IMR-90 (cell line): ENCODE data around the gene ALDH18A1. TPM values are rescaled to one million over a fixed set of nuclear protein-coding genes. Genes with fewer than 3 reads are reported as not detected.

Experiments used
- ATAC-seq: fragments of 200-7000 bp; cut with Tn5 transposase; 2 replicates; pipeline ENCODE4 v1.9.1; 2020; ENCODE audit warnings: low read depth, mild to moderate bottlenecking, moderate library complexity
- BruUV-seq: library from RNA; stranded (reverse); fragments of 400-500 nt; replicated peaks from 2 replicates; lab custom pipeline; 2021; lab: Mats Ljungman, UMichigan
- CTCF ChIA-PET: fragments of 300-600 bp; formaldehyde crosslinking; extraction: SDS; loops from one replicate; lab custom pipeline; 2021; ENCODE audit warnings: antibody characterized with exemption; lab: Yijun Ruan, JAX
- POLR2A ChIA-PET: fragments of 300-600 bp; sonication (Branson Sonifier 250); formaldehyde crosslinking; loops from one replicate; lab custom pipeline; 2022; ENCODE audit warnings: antibody characterized with exemption; ENCODE audit not compliant: unreplicated experiment; lab: Charles Lee
- DNase-seq: peaks from one replicate; pipeline ENCODE4 v3.0.0; 2013
- H2AFZ ChIP-seq: replicated peaks from 2 replicates; pipeline ENCODE3; 2013; ENCODE audit warnings: low read length, mild to moderate bottlenecking; ENCODE audit not compliant: poor library complexity
- H2AK5ac ChIP-seq: 2 replicates; pipeline ENCODE4 v1.6.1; 2013; ENCODE audit warnings: low read depth, low read length, inconsistent platforms
- H2AK9ac ChIP-seq: replicated peaks from 2 replicates; pipeline ENCODE3; 2013; ENCODE audit warnings: mild to moderate bottlenecking, low read depth, low read length, moderate library complexity; ENCODE audit not compliant: poor library complexity
- H2BK120ac ChIP-seq: 2 replicates; pipeline ENCODE4 v1.6.1; 2013; ENCODE audit warnings: low read depth, low read length, inconsistent platforms
- H2BK15ac ChIP-seq: 3 replicates; pipeline ENCODE4 v1.6.1; 2013; ENCODE audit warnings: low read depth, low read length, inconsistent platforms
- H2BK20ac ChIP-seq: 2 replicates; pipeline ENCODE4 v1.6.1; 2013; ENCODE audit warnings: low read depth, mild to moderate bottlenecking, inconsistent platforms, low read length, moderate library complexity
- H2BK5ac ChIP-seq: 2 replicates; pipeline ENCODE4 v1.6.1; 2013; ENCODE audit warnings: mild to moderate bottlenecking, low read depth, low read length, inconsistent platforms; ENCODE audit not compliant: poor library complexity, severe bottlenecking
- H3K14ac ChIP-seq: replicated peaks from 2 replicates; pipeline ENCODE4 v1.6.1; 2013; ENCODE audit warnings: low read depth, low read length, inconsistent platforms
- H3K18ac ChIP-seq: 2 replicates; pipeline ENCODE4 v1.6.1; 2013; ENCODE audit warnings: low read depth, low read length, control low read depth
- H3K23ac ChIP-seq: 2 replicates; pipeline ENCODE4 v1.6.1; 2013; ENCODE audit warnings: low read depth, low read length, inconsistent platforms
- H3K27ac ChIP-seq: 2 replicates; pipeline ENCODE4 v1.5.1; 2013; ENCODE audit warnings: mild to moderate bottlenecking, control low read depth, low read length; ENCODE audit not compliant: insufficient read depth
- H3K27me3 ChIP-seq: 2 replicates; pipeline ENCODE4 v1.6.1; 2013; ENCODE audit warnings: low read length; ENCODE audit not compliant: control insufficient read depth, insufficient read depth
- H3K36me3 ChIP-seq: 2 replicates; pipeline ENCODE4 v1.6.1; 2013; ENCODE audit warnings: low read length, mixed read lengths; ENCODE audit not compliant: control insufficient read depth, insufficient read depth
- H3K4ac ChIP-seq: 2 replicates; pipeline ENCODE4 v1.6.1; 2013; ENCODE audit warnings: low read depth, low read length, inconsistent platforms
- H3K4me1 ChIP-seq: 2 replicates; pipeline ENCODE4 v1.6.1; 2013; ENCODE audit warnings: low read length, mixed read lengths; ENCODE audit not compliant: control insufficient read depth, insufficient read depth
- H3K4me2 ChIP-seq: 2 replicates; pipeline ENCODE4 v1.6.1; 2013; ENCODE audit warnings: low read depth, mild to moderate bottlenecking, control low read depth, low read length, moderate library complexity
- H3K4me3 ChIP-seq: 2 replicates; pipeline ENCODE4 v1.5.1; 2013; ENCODE audit warnings: low read depth, mild to moderate bottlenecking, control low read depth, low read length, moderate library complexity; ENCODE audit not compliant: insufficient read depth
- H3K56ac ChIP-seq: 2 replicates; pipeline ENCODE4 v1.6.1; 2013; ENCODE audit warnings: low read length, inconsistent platforms; ENCODE audit not compliant: insufficient read depth; ENCODE audit errors: extremely low read depth
- H3K79me1 ChIP-seq, 2 experiments: 2 replicates each; pipeline ENCODE4 v1.6.1; 2013; ENCODE audit warnings: low read length in 2 of 2, inconsistent platforms in 1 of 2, low read depth in 1 of 2
- H3K9ac ChIP-seq: 2 replicates; pipeline ENCODE4 v1.6.1; 2013; ENCODE audit warnings: low read depth, low read length, control low read depth
- H3K9me1 ChIP-seq: 2 replicates; pipeline ENCODE4 v1.6.1; 2013; ENCODE audit warnings: low read length, inconsistent platforms; ENCODE audit not compliant: insufficient read depth
- H3K9me3 ChIP-seq: 2 replicates; pipeline ENCODE4 v1.6.1; 2013; ENCODE audit warnings: low read length; ENCODE audit not compliant: control insufficient read depth, insufficient read depth
- H4K20me1 ChIP-seq: 2 replicates; pipeline ENCODE4 v1.6.1; 2013; ENCODE audit warnings: low read length, inconsistent platforms; ENCODE audit not compliant: insufficient read depth
- H4K5ac ChIP-seq: 2 replicates; pipeline ENCODE4 v1.6.1; 2013; ENCODE audit warnings: mild to moderate bottlenecking, low read depth, low read length, control low read depth
- H4K8ac ChIP-seq, 2 experiments: 2 replicates each; pipeline ENCODE4 v1.6.1; 2013; ENCODE audit warnings: low read depth in 2 of 2, low read length in 2 of 2, control low read depth in 1 of 2, inconsistent platforms in 1 of 2
- H4K91ac ChIP-seq: 2 replicates; pipeline ENCODE4 v1.6.1; 2013; ENCODE audit warnings: low read depth, low read length, inconsistent platforms; ENCODE audit not compliant: insufficient read depth
- BHLHE40 ChIP-seq: fragments of 150-350 bp; IDR thresholded peaks from 2 replicates; pipeline ENCODE4 v1.6.1; 2016; ENCODE audit warnings: mild to moderate bottlenecking, low read depth, low read length
- CHD1 ChIP-seq: IDR thresholded peaks from 2 replicates; pipeline ENCODE4 v1.6.1; 2012; ENCODE audit warnings: low read depth, low read length, improper control_type of control experiment
- CTCF ChIP-seq: conservative IDR thresholded peaks from 2 replicates; pipeline ENCODE4 v1.5.1; 2012; ENCODE audit warnings: mild to moderate bottlenecking, low read depth, low read length, improper control_type of control experiment
- ELK1 ChIP-seq: fragments of 150-350 bp; IDR thresholded peaks from 2 replicates; pipeline ENCODE4 v1.6.1; 2016; ENCODE audit warnings: low read depth, mild to moderate bottlenecking, low read length, moderate library complexity, borderline replicate concordance
- MAZ ChIP-seq: IDR thresholded peaks from 2 replicates; pipeline ENCODE4 v1.6.1; 2012; ENCODE audit warnings: low read depth, mild to moderate bottlenecking, low read length, improper control_type of control experiment, moderate library complexity, borderline replicate concordance
- MXI1 ChIP-seq: IDR thresholded peaks from 2 replicates; pipeline ENCODE4 v1.6.1; 2012; ENCODE audit warnings: low read depth, mild to moderate bottlenecking, low read length, moderate library complexity, borderline replicate concordance
- NFE2L2 ChIP-seq: fragments of 150-350 bp; IDR thresholded peaks from 2 replicates; pipeline ENCODE4 v1.6.1; 2016; ENCODE audit warnings: low read depth, mild to moderate bottlenecking, low read length
- RAD21 ChIP-seq: IDR thresholded peaks from 2 replicates; pipeline ENCODE4 v1.6.1; 2012; ENCODE audit warnings: low read length, improper control_type of control experiment
- RCOR1 ChIP-seq: IDR thresholded peaks from 2 replicates; pipeline ENCODE4 v1.6.1; 2012; ENCODE audit warnings: mild to moderate bottlenecking, low read length, improper control_type of control experiment; ENCODE audit not compliant: insufficient replicate concordance
- RFX5 ChIP-seq: IDR thresholded peaks from 2 replicates; pipeline ENCODE4 v1.8.0; 2012; ENCODE audit warnings: low read depth, mild to moderate bottlenecking, low read length, moderate library complexity
- SMC3 ChIP-seq: fragments of 150-350 bp; IDR thresholded peaks from 2 replicates; pipeline ENCODE4 v1.6.1; 2016; ENCODE audit warnings: low read depth, mild to moderate bottlenecking, antibody characterized with exemption, low read length, moderate library complexity
- WGBS, 2 experiments: methylation state at CpG; one replicate each; pipeline versions ENCODE4 v1.1.5 to v1.1.7; 2013; ENCODE audit warnings: missing lambda C conversion rate in 2 of 2; ENCODE audit not compliant: insufficient read length in 1 of 2; ENCODE audit errors: extremely low coverage in 2 of 2; 5-methylcytosine and 5-hydroxymethylcytosine counted together
- dilution Hi-C: fragments of 300-500 bp; cut with HindIII; formaldehyde crosslinking; loops from one replicate; pipeline ENCODE4 v1.14.3; 2018; ENCODE audit warnings: low sequenced_read_pairs; ENCODE audit not compliant: unreplicated experiment
- in situ Hi-C: fragments of 300-500 bp; cut with MboI; formaldehyde crosslinking; loops from 3 replicates; pipeline ENCODE4 v1.14.3; 2019; ENCODE audit warnings: low sequenced_read_pairs, inconsistent platforms, mixed read lengths
- intact Hi-C: fragments of 100-400 bp; cut with micrococcal nuclease; formaldehyde crosslinking; loops from 2 replicates; pipeline ENCODE4 v1.10.0; 2022
- polyA plus RNA-seq, 3 experiments: library from polyadenylated mRNA; depleted of rRNA; stranded (reverse); fragments of >200 nt; gene quantifications; 2 replicates each; pipeline ENCODE4 v1.2.3, GENCODE V29; 2012; ENCODE audit warnings: low replicate concordance in 1 of 3
- total RNA-seq: library from RNA; depleted of rRNA; stranded (reverse); fragments of >200 nt; gene quantifications from 2 replicates; pipeline ENCODE4 v1.2.3, GENCODE V29; 2012

Gene ALDH18A1
- total and polyA plus RNA-seq, 2 of the 4 experiments (the other 2 are of a cell fraction): 93.4 to 232 TPM

DNA sequence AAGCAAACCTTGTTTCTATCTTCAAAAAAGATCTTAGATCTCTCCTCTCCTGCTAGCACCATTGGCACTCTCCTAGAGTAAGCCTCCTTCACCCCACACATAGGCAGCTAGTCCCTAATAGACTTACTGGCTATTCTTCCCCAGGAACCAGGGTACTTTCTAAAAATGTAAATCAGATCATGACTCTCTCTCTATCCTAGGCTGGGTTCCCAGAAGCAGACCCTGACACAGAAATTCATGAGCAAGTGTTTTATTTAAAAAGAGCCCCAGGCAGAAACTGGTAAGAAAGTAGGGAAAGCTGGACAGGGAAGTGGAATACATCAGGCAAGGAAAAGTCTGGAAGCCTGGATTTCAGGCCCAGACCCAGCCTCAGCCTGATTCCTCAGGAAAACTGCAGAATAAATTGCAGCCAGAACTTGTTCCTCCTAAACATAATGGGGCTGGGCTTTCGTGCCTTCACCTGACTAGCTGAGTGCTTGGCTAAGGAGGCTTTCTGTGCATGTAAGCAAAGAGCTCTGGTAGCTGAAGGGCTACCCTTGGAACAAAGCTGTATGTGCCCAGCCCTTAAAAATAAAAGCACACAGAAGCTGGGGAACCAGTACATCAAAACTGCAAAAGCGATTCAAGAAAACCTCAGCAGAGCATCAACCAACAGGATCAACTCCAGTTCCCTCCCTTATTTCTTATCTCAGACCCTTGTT is 76.5 kb downstream of the ALDH18A1 start:
- H2BK5ac ChIP-seq: no peak overlapping the region
- H2AK9ac ChIP-seq: no peak overlapping the region
- CTCF ChIA-PET: no interaction called here
- H3K4ac ChIP-seq: no peak overlapping the region
- H2BK15ac ChIP-seq: no peak overlapping the region
- H3K27me3 ChIP-seq: peaks cover 4% of the 10 kb centered on the region
- TF ChIP-seq NFE2L2 (no peak), RCOR1 (no peak), BHLHE40 (no peak), RFX5 (no peak), RAD21 (no peak), CHD1 (no peak), CTCF (no peak), MXI1 (no peak), SMC3 (no peak), ELK1 (no peak), MAZ (no peak)
- dilution Hi-C loops: no loop called here
- no peak overlapping the region for H4K5ac ChIP-seq
- H3K4me3 ChIP-seq: no peak overlapping the region
- H2AFZ ChIP-seq: no peak overlapping the region
- H3K23ac ChIP-seq: no peak overlapping the region
- no peak overlapping the region for H3K27ac ChIP-seq
- intact Hi-C loops: no loop called here
- no peak overlapping the region for H4K91ac ChIP-seq
- no peak overlapping the region for H2AK5ac ChIP-seq
- no TSS peak for BruUV-seq
- no peak overlapping the region for H3K18ac ChIP-seq
- H3K9me3 ChIP-seq: no peaks in the 10 kb centered on the region
- no peak overlapping the region for H3K56ac ChIP-seq
- H4K8ac ChIP-seq: no peak overlapping the region
- H3K4me2 ChIP-seq: no peak overlapping the region
- no peak overlapping the region for H2BK120ac ChIP-seq
- no peak for ATAC-seq
- no peaks in the 10 kb centered on the region for H3K36me3 ChIP-seq
- POLR2A ChIA-PET: no interaction called here
- no peaks in the 10 kb centered on the region for H3K4me1 ChIP-seq
- no peaks in the 10 kb centered on the region for H3K79me1 ChIP-seq
- no CpG with 5 or more reads among the region's 2 CpGs for whole genome bisulfite sequencing, 2 experiments
- DNase-seq: no peak
- in situ Hi-C loops: no loop called here
- no peak overlapping the region for H2BK20ac ChIP-seq
- no peaks in the 10 kb centered on the region for H4K20me1 ChIP-seq
- no peaks in the 10 kb centered on the region for H3K9me1 ChIP-seq
- H3K9ac ChIP-seq: no peak overlapping the region
- H3K14ac ChIP-seq: no peak overlapping the region
